HG03280 (cell line): ENCODE data around the gene CARNS1.

Experiments used
- ATAC-seq: cut with Tn5 transposase; IDR thresholded peaks from one replicate; pipeline ENCODE4 v1.9.1; 2021; ENCODE audit warnings: mild to moderate bottlenecking, moderate library complexity; ENCODE audit not compliant: unreplicated experiment

The CARNS1 gene, protein sequence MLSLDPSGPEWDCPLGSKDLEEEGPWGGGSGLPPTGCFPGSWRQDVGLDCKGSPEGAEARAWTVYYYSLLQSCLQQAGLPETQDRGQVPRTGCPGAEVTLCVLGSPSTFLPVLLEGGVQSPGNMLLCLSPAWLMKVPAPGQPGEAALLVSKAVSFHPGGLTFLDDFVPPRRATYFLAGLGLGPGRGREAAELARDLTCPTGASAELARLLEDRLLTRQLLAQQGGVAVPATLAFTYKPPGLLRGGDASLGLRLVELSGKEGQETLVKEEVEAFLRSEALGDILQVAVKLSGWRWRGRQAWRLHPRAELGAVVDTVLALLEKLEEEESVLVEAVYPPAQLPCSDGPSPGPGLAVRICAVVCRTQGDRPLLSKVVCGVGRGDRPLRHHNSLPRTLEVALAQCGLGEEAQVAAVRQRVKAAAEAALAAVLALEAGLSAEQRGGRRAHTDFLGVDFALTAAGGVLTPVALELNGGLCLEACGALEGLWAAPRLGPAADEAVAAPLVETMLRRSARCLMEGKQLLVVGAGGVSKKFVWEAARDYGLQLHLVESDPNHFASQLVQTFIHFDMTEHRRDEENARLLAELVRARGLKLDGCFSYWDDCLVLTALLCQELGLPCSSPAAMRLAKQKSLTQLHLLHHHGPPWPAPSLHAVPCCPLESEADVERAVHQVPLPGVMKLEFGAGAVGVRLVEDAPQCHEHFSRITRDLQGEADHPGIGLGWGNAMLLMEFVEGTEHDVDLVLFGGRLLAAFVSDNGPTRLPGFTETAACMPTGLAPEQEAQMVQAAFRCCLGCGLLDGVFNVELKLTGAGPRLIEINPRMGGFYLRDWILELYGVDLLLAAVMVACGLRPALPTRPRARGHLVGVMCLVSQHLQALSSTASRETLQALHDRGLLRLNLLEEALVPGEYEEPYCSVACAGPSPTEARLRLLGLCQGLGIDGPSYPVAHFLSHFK

DNA sequence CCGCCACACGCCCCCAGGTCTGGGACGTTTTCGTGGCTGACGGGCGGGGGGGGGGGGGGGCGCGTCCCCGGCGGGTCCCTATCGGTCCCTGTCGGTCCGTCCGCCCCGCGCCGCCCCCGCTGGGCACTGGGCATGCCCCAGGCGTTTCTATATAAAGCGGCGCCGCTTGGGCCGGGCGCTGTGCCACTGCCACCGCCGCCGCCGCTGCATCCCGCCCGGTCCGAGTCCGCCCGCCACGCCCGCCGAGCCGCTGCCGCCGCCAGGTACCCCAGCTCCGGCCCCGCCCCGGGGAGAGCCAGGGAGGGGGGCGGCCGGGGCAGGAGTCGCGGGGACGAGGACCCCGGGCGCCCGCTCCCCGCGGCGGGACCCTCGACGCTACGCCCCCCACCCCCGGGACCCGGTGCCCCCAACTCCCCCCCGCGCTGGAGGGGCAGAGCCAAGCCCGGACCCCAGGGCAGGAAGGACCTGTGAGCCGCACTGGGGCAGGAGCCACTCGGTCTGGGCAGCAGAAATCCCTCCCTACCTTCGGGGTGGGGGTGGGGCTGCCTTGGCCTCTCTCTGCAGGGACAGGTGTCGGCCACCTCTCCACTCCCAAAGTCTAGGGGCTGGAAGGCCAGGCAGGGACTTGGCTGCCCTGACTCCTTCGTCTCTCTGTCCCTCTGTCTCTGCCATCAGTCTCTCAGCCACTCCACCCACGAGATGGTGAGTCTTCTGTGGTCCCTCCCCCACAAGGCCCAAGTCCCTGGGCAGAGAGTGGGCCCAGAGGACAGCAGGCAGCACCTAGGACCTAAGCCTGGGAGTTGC, at the start of gene CARNS1:
TSS of gene CARNS1 (plus strand) at position 178 of the 804 bp plus-strand sequence. CDS start at position 700, 522 bp downstream.
- no peak for ATAC-seq

DNA sequence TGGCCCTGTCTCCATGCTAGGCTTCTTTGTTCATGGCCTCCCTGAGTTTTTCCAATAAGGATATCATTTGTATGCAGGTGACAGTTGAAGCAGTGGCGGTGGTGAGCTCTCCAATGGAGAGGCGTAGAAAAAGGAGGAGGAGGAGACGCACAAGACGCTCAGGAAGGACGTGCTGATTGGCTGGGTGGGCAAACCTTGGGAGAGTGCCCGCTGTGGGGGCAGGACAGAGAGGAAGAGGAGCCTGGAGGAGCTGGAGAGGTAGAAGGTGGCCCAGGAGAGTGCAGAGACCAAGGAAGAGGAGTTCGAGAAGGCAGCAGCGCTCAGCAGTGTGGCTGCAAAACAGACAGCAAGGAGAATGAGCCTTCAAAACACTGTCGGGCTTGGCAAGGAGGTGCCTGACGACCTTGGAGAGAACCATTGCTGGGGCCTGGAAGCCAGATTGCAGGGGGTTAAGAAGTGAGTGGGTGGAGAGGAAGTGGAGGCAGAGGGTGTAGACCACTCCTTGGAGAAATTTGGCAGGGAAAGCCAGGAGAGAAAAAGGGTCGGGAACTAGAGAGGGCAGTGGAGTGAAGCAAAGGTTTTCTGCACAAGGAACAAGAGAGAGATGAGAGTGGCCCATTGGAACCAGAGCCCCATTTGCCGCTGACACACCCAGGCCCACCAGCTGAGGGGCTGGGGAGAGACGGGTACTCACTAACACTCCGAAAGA, 49.6 kb upstream of the CARNS1 start:
- ATAC-seq: no peak

DNA sequence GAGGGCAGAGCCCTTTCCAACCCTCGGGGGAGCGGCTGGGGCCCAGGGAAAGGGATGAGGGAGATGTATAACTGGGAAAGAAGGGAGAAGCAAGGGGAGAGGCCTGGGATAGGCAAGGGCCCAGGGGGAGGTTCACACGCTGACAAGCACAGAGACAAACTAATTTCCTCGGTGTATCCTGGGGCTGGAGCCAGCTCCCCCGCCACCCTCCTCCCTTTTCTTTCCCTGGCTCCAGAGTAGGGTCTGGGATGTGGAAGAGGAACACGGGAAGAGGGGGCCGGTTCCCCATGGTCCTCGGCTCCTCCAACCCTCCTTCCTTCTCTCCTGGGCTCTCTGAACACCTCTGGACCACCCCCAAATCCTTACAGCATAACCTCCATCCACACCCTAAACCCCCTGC, 48.9 kb upstream of the CARNS1 start:
- no peak for ATAC-seq

DNA sequence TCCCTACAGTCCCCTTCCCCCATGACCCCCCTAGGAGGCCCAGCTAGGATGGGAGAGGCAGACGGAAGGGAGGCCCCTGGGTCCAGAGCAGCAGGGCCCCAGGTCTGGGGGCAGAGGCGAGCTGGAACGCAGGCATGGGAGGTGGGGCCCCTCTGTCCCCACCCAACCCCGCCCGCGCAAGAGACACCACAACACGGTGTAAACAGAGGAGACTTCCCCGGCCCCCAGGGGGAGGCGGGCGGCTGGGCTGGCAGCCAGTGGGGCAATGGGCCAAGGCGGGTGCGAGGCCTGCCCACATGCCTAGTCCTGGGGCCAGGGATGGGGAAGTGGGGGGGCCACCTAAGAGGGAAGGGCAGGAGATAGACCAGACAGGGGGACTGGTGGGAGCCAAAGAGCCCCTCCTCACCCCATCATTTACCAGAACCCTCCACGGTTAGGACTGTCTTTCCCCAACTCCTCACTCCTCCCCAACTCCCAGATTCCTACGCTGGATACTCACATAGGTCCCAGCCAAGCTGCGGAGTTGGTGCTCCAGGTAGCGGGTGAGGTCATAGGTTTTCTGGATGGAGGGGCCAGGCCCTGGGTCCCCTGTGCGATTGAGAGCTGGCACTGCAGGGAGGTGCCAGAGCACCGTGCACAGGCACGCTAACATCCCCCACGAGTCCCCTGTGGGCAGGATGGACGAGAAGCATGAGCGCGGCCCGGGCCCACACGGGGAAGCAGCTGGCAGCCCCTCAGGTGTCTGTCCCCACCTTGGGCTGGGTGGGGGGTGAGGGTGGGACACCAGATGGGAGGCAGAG, 48.3 kb upstream of the CARNS1 start:
- no peak for ATAC-seq

DNA sequence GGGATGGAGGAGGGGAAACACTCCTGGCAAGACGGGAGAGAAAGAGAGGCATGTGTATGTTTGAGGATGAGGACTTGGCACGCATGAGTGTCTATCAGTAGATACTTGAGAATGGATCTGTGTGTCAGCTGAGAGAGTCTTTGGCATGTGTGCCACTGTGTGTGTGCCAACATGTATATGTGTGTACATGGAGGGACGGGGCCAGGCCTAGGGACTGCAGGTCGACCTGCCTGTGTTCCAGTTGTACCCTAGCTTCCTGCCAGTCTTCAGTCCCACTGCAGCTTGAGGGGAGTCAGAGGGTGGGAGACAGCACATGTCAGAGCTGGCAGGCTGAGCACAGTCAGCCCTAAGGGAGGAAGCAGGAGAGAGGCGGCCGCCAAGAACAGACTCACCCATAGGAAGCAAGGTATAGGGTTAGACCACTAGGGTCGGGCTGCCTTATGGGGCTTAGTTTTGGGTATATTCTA, 47.7 kb upstream of the CARNS1 start:
- no peak for ATAC-seq

DNA sequence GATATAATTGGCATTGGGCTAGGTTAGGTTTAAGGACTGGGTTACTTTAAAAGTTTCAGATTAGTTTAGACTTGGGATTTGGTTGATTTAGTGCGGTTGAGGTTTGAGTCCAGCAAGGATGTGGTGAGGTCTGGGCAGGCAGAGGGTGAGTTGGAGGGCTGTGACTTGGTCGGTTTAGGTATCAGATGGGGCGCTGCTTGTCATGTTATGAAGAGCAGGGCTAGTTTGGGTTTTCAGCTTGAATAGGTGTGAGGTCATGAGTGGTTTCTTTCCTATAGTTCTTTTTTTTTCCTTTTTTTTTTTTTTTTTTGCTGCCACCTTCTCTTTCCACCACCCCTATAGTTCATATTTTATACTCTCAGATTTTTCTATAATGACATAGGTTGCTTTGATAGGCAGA, 46.9 kb upstream of the CARNS1 start:
- ATAC-seq: no peak

DNA sequence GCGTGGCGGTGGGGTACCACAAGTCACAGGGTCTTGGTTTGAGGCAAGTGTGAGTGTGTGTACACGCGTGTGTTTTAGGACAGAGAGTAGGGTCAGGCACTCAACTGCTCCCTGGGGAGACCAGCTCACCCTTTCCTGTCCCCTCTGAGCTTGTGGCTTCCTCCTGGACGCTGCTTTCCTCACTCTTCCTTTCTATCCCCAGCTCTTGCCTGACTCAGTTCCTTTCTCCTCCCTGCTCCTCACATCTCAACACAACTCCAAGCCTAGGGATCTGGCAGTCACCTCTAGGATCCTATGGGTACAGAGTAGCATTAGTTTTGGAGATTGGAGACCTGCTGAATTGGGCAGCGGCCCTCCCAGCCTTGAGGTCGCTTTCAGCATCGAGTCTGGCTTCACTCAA, 46.2 kb upstream of the CARNS1 start:
- ATAC-seq: no peak

DNA sequence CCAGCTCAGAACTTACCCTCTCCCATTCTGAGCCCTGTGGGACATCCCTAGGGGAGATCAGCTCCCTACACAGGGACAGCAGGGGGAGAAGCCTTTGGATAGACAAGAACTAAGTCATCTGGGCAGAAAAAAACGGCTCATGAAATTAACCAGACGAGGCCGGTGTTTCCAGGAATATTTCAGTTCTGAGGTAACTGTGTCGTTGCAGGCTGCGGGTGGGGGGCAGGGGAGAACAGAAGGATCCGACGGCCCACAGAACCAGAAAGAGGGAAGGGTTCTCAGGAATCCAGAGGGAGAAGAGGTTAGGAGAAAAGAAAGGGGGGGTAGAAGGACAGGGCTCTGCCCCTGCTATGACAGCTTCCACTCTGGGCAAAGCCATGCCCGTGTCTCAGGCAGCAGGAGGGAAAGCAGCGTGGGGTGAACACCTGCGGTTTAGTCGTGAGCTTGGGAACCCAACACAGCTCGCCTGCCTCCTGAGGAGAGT, 45.6 kb upstream of the CARNS1 start:
- ATAC-seq: no peak

DNA sequence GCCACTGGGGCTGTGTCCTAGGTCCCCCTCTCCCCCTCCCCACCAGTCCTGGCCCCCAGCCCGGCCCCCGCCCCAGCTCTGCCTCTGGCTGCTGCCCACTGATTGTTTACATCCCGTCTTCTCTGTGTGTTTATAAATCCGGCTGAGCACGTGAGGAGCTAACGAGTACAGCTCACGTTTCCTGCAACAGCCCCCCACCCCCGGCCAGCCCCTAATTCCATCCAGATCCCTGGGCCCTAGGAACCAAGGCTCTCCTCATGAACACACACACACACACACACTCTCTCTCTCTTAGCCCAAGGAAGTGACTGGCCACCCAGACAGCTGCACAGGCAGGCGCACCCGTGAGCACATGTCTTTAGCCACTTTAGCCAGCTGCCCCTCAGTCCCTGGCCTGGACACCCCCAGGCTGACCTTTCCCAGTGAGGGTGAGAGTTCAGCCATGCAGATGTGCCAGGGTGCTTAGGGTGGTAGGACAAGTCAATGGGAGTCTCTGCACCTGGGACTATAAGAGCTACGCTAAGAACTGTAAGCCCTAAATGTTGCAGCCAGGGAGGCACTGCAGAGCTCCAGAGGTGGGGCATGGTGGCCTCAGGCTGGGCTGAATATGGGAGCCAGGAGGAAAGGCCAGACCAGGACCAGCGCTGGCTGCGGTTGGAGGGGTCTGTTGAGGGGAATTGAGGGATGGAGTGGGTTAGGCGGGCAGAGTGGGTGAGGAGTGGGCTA, 45.0 kb upstream of the CARNS1 start:
- no peak for ATAC-seq

DNA sequence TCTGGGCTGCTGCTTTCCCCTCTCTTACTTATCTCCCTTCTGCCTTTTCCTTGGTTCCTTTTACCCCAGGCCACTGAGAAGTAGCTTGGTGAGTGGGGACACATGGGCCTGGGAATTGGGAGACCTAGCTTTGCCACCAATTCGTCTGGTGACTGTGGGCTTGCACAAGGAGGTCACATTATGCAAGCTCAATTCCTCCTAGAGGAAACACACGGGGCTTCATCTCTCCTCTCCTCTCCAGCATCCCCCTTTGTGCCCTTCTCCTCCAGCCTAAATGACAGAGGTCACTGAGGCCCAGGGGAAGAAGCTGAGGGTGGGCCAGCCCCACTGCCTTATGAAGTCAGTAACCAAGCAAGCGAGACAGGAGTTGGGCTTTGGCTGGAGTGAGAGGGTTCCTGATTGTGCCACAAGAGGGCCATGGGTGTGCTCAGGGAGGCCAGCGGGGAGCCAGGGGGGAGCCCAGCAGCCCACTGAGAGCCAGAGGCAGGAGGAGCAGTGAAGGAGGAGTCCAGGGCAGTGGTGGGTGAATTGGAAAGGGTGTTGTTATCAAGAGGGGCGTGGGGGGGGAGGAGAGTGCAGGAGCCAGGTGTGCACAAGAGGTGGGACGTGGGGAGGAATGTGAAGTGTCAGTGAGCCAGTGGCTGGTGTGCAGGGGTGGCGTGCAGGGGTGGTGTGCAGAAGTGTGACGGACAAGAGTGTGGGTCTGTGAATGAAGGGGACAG, 44.1 kb upstream of the CARNS1 start:
- ATAC-seq: no peak

DNA sequence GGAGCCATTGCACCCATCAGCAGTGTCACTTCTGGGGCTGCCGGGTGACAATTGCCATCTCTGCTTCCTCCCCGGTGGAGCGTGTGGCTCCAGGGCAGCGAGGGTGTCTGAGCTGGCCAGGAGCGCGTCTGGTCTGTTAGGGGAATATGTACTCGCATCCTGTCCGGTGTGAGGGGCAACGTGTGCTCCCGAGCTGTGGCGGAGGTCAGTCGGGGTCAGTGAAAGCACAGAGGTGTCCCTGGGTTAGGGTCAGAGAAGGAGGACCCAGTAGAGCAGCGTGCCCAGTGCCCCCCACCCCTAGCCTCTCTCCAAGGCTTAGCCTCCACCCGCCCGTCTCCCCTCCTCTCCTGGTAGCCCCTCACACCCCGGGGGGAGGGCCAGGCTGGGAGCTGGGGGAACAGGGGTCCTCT, 43.6 kb upstream of the CARNS1 start:
- no peak for ATAC-seq

DNA sequence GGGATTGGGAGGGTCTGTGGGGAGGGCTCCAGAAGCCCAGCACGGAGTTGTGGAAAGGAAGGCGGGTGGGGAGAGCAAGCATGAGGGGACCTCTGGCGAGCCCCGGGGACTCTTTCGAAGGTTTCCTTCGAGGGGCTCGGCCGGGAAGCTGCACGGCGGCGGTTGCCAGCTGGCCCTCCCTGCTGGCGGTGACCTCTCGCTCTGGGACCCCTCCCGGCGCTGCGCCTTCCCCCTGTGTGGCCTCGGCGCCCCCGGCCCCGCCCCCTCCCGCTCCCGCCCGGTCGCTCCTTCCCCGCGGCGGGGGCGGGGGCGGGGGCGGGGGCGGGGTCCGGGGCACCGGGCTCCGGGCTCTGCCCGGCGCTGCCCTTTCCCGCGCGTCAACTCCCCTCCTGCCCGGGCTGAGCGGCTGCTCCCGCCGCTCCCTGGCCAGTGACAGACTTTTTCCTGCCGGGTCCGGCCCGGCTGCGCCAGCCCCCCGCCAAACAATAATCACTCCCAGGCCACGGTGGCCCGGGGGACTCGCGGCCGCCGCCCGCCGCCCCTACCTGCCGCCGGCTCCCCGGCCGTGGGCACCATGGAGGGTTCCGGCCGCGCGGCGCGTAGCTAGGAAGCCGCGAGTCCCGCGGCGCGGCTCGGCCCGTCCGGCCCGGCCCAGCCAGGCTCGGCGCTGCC, 43.0 kb upstream of the CARNS1 start:
- no peak for ATAC-seq

DNA sequence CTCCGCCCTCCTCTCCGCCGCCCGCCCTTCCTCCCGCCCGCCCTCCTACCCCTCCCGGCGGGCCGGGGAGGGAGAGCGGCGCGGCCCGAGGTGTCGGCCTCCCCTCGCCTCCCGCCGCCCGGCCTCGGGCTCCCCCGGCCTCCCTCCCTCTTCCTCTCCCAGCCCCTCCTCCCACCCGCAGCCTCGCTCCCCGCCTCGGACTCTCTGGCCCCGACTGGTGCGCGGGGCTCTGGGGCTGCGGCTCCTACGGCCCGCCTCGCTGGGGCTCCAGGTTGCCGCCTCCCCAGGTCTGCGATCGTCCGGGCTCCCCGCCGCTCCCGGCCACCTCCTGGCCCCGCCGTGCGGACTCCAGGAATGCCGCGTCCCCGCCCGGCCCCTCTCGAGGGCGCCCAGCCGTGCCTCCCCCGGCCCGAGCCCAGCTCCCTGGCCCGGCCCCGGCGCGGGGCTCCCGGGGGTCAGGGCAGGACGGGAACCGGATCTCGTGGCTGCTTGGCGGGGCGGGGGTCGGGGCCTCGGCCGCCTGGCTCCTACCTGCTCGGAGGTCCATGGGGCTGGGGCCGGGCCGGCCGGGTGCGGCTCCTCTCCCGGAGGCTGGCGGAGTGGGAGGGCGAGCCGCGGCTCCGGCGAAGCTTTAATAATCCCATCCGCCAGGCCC, 42.4 kb upstream of the CARNS1 start, which contains the start of gene CLCF1:
TSS of gene CLCF1 (minus strand) at position 606 of the 655 bp plus-strand sequence. CDS start at position 547, 59 bp downstream.
- no peak for ATAC-seq

DNA sequence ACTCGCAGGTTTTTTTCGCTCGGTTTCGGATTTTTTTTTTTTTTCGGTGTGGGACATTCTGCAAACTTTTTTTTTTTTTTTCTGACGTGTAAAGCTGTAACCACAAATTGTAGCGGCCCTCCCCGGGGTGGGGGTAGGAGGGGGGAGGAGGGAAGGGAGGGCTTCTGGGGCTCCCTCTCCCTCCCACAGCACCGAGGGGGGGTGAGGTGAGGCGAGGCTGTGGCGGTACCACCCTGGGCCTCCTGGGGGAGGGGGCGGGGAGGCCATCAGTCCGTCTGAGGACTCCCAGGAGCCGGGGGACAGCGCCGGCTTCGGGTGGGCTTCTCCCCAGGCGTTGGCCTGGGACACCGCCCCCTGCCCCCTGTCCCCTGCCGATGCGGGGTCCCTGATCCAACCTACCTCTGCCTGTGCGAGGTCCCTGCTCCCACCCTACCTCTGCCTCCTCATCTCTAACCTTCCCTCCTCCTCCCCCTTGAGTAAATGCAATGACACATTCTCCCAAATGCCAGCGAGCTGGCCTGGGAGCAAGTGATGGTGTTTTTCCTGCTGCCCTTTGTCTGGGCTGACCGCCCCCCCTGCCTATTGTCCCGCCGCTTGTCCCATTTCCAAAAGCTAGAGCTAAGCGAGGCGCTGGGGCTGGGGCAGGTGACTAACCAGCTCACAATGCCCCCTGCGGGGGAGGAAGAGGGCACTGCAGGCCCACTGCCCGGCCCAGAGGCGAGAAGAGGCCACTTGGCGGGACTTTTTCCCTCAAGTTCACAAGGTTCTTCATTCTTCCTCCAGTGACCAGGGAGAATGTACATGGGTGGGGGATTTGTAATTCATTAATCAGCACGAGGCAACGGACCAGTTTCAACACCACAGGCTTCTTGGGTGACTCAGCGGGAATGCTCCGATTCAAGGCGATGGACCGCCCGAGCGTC, 41.6 kb upstream of the CARNS1 start:
- no peak for ATAC-seq

DNA sequence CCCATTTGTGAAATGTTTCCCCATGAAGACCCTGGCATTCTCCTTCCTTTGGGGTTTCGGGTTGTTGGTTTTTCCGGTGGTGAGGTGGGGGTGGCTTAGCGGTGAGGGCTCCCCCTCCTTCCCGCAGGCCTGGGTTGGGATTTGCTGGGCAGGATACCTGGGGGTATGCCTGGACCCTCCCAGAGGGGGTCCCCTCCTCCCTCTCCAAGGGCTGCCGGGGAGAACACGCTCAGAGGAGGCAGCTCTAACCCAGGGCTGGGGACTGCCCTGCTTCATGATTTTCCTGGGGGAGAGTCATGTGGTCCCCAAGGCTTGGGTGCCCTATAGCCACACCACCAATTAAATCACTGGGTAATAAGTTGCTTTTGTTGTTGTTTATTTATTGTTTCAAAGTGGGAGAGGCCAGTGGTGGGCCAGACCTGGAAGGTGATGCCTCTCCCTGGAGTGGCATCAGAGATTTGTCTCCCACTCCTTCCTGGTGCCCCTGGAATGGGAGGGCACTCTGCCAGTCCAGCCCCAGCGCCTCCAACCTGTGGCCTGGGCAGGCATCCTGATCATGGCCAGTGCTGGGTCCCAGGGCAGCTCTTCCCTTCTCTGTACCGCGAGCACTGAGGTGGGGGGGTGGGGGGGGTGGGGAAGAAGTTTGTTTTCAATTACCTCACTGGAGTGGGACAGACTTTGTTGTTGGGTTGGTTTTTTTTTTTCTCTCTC, 40.8 kb upstream of the CARNS1 start:
- no peak for ATAC-seq
